Stromal cell of bone marrow (primary cell): ENCODE data around the gene SIM2.
"Not testable (repeated sequence)": the region's sequence is repeated elsewhere in the genome, so short reads cannot be mapped to it uniquely, and the experiment has no call there.

Experiments
- DNase-seq: peaks from one replicate; pipeline ENCODE4 v3.0.0-alpha.2; 2012; ENCODE audit warnings: low read depth

SIM2 gene, protein sequence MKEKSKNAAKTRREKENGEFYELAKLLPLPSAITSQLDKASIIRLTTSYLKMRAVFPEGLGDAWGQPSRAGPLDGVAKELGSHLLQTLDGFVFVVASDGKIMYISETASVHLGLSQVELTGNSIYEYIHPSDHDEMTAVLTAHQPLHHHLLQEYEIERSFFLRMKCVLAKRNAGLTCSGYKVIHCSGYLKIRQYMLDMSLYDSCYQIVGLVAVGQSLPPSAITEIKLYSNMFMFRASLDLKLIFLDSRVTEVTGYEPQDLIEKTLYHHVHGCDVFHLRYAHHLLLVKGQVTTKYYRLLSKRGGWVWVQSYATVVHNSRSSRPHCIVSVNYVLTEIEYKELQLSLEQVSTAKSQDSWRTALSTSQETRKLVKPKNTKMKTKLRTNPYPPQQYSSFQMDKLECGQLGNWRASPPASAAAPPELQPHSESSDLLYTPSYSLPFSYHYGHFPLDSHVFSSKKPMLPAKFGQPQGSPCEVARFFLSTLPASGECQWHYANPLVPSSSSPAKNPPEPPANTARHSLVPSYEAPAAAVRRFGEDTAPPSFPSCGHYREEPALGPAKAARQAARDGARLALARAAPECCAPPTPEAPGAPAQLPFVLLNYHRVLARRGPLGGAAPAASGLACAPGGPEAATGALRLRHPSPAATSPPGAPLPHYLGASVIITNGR

DNA sequence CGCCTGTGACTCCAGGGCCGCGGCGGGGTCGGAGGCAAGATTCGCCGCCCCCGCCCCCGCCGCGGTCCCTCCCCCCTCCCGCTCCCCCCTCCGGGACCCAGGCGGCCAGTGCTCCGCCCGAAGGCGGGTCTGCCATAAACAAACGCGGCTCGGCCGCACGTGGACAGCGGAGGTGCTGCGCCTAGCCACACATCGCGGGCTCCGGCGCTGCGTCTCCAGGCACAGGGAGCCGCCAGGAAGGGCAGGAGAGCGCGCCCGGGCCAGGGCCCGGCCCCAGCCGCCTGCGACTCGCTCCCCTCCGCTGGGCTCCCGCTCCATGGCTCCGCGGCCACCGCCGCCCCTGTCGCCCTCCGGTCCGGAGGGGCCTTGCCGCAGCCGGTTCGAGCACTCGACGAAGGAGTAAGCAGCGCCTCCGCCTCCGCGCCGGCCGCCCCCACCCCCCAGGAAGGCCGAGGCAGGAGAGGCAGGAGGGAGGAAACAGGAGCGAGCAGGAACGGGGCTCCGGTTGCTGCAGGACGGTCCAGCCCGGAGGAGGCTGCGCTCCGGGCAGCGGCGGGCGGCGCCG lies at the start of gene SIM2:
TSS of gene SIM2 (plus strand) at position 135 of the 565 bp plus-strand sequence. CDS start 632 bp downstream, outside the sequence.
- no peak for DNase-seq

DNA sequence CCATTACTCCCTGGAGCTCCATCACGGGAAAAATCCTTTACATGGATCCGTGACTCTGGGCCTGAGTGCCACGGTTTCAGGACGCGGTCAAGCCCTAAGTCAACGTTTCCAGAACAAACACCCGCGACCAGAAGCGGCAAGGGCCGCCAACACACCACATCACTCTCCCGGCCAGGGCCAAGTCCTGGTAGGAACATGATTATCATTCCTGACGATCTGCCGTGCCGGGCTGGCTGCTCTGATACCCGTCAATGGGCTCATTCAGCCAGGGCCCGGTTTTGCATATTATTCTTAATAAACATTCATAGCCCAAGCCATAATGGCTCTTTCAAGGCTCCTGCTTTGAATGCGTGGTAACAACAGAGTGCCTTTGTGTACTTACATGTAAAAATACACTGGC lies 44.6 kb upstream of the SIM2 start:
- no peak for DNase-seq

DNA sequence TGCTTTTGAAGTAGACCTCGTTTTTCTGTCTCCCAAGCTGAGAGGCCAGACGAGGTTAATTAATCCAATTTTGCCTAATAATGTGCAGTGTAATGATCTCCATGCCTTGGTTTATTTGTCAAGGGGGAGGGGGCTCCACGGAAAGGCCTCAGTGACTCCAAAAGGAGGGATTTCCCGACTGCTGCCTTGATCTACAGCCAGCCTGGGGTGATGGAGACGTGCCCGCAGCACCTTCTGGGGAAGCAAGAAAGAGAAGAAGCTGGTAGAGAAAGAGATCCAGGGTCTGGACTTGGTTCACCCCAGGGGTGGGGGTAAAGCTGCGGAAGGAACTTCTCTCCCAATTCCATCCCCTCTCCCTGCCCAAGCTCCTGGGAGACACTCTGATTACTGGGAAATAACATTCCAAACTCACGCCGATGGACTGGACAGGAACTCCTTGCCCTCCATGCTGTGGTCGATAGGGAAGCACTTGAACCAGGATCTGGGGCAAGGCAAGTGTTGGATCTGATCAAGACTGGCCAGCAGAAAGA lies 44.1 kb upstream of the SIM2 start:
- DNase-seq: no peak

DNA sequence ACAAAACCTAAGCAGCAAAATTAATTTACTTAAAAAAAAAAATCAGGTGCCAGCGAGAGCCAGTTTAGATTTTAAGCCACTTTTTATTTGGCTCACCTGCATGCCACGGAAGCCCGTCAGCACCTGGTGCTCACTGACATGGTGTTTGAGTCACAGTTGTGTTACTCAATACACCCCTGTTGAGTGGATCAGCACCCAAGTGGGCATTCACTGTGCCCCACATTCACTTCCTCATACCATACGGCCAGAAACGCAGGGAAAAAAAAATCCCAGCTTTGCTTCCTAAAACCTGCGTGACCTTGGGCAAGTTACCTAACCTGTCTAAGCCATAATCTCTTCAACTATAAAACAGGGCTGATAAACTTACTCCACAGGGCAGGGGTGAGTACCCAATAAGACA lies 42.8 kb upstream of the SIM2 start:
- no peak for DNase-seq

DNA sequence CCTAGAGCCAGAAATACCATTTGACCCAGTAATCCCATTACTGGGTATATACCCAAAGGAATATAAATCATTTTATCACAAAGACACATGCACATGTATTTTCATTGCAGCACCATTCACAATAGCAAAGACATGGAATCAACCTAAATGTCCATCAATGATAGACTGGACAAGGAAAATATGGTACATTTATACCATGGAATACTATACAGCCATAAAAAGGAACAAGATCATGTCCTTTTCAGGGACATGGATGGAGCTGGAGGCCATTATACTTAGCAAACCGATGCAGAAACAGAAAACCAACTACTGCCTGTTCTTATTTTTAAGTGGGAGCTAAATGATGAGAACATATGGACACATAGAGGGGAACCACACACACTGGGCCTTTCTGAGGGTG lies 41.6 kb upstream of the SIM2 start:
- not testable (repeated sequence) for DNase-seq

DNA sequence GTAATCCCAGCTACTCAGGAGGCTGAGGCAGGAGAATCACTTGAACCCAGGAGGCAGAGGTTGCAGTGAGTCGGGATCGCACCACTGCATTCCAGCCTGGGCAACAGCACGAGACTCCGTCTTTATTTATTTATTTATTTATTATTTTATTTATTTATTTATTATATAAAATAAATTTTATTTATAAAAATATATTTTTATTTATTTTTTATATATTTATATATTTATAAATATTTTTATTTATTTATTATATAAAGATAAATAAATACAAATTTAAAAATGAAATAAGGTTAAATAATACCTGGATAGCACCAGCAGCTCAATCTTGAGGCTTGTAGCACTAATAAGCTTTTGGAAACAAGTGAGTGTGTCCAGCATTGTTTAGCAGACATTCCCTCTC lies 40.9 kb upstream of the SIM2 start:
- DNase-seq: no peak

DNA sequence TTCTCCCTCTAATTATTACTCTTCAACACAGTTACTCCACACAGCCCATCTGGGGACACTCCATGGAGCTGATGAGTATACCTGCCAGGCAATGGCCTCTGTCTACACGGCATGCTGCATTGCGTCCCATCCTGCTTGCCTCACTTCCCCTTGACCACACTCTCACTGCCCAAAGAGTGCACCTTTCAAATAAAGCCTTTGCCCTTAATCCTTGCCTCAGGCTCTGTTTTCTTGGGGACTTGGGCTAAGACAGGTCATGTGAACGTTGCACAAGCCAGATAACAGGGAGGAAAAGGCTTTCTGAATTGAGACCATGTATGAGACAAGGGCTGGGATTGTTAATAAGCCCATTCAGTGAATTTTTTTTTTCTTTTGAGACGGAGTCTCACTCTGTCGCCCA lies 40.0 kb upstream of the SIM2 start:
- DNase-seq: no peak

DNA sequence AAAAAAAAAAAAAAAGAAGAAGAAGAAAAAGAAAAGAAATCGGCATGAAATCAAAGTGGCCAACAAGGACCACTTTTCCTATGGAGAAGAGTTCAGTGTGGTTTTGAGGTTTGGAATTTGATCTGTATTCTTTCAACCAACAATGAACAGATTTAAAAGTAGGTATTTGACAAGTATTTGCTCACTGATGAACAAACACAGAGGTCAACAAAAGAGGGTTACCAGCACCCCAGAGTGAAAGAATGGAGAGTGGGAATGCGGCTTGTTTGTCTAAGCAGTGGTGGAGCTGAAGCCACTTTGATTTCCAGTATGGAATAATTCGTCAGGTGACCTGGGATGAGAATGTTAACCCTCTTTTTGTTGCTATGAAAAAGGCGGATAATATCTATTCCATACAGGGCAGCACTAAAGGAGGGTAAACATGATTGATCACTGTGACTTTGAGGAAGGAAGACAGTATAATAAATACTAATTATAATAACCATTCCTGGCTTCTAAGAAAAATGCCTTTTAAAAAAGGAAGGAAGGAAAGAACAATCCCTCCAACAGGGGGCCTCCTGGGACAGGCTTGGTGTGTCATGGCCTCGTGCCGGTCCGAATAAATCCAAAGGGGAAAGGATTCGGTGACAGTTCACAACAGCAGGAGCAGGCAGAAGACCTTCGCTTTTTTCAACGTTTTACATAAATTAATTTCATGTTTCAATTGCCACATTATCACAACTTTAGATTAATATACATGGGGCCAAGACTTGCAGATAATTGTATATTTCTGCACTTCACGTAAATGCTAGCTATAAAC lies 37.2 kb upstream of the SIM2 start:
- no peak for DNase-seq

DNA sequence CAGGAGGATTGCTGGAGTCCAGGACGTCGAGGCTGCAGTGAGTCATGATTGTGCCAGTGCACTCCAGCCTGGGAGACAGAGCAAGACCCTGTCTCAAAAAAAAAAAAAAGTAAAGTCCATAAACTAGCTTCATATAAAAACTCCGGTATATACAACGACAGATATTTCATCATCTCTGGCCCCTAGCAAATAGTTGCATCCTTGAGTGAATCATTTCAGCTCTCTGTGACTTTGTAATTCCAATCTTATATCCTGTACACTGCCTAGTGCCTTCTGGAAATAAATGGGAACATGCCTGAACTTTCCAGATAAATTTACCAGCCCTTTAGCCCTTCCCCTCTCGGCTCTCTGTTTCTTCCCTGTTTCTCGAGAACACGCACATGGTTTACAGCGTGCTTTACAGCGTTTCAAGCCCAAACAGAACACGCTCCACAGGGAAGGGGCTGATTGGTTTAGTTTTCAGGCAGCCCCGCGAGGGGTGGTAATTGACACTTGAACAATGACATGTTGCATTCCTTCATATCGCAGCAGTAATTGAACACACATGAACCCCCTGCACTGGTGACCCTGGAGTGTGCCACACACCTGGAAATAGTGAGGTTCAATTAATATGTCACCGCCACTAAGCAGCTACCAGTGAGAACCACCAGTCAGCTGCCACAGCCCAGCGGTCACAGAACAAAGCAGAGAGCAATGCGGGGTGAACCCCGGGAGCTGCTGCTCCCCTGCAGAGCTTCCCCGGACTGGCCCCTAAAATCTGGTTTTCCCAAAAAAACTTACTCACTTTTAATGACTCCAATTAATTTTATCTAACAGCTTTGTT lies 35.7 kb upstream of the SIM2 start:
- DNase-seq: no peak

DNA sequence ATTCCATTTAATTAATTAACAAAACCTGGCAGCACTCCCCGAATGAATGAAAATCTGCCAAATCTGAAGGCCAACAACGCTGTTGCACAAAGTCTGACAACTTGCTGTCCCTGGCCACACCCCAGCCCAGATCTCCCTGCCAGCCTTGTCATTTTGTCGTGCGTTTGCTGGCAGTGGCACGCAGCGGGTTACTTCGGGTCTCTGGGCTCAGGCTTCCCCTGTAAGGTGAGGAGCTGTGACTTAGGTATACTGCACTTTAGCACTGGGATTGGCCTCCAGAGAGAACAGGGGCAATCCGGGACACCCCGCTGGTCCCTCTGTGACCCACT lies 34.3 kb upstream of the SIM2 start:
- no peak for DNase-seq

DNA sequence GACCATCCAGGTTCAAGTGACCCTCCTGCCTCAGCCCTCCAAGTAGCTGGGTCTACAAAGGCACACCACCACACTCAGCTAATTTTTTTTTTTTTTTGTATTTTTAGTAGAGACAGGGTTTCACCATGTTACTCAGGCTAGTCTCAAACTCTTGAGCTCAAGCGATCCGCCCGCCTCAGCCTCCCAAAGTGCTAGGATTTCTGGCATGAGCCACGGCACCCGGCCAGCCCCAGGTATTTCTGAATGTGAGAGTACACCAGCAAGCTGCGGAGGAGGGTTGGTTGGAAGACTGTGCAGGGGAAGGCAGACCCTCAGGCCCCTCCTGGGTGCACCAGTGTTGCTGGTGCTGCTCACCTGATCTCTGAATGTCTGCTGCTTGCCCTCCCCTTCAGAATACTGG lies 33.1 kb upstream of the SIM2 start:
- no peak for DNase-seq

DNA sequence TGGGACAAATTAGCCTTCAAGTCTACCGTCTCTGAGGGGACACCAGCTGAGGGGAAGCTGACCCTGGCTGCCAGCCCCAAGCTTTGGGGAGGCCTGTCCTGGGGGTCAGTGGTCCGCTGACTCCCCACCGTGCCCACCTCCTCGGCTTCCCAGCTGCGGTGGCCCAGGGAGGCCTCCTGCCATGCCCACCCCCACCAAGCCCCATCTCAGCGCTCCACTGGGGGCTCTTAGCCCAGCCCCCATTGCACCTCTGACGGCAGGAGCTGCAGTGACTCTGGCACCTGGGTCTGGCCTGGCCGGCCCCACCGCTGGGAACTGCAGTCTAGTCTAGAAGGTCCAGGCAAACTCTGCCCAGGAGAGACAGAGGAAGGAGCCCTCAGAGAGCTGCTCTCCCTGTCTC lies 30.2 kb upstream of the SIM2 start:
- DNase-seq: no peak

DNA sequence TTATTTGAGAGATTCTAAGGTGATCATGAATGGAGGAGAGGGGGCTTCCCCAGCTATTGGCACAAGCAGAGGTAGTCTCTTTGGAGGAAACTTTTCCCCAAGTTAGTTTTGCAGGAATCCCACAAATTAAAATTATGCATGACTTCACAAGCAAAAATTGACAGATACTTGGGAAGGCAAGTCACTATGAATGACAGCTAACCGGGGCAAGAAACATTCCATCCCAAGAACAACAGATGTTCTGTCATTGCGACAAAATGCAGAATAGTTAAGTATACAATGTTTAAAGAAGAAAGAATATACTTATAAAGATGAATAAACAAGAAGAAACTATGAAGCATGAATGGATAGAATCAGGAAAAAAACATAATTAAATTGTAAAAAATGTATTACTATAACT lies 27.1 kb upstream of the SIM2 start:
- DNase-seq: no peak

DNA sequence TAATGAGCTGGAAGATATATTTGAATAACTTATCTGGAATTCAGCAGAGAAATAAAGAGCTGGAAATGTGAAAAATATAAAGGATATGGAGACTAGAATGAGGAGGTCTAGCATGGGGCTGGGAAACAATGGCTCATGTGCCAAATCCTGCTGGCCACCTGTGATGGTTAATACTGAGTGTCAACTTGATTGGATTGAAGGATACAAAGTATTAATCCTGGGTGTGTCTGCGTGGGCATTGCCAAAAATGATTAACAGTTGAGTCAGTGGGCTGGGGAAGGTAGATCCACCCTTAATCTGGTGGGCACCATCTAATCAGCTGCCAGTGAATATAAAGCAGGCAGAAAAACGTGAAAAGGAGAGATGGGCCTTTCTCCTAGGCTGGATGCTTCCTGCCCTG lies 26.6 kb upstream of the SIM2 start:
- DNase-seq: not testable (repeated sequence)

DNA sequence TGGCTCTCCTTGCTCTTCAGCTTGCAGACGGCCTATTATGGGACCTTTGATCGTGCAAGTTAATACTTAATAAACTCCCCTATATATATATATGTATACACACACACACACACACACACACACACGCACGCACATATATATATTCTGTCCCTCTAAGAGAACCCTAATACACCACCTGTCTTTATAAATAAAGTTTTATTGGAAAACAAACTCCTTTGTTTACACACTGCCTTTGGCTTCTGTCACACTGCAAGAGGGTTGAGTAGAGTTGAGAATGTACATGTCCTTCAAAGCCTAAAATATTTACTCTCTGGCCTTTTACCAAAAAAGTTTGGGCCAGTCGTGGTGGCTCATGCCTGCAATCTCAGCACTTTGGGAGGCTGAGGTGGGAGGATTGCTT lies 26.2 kb upstream of the SIM2 start:
- no peak for DNase-seq

DNA sequence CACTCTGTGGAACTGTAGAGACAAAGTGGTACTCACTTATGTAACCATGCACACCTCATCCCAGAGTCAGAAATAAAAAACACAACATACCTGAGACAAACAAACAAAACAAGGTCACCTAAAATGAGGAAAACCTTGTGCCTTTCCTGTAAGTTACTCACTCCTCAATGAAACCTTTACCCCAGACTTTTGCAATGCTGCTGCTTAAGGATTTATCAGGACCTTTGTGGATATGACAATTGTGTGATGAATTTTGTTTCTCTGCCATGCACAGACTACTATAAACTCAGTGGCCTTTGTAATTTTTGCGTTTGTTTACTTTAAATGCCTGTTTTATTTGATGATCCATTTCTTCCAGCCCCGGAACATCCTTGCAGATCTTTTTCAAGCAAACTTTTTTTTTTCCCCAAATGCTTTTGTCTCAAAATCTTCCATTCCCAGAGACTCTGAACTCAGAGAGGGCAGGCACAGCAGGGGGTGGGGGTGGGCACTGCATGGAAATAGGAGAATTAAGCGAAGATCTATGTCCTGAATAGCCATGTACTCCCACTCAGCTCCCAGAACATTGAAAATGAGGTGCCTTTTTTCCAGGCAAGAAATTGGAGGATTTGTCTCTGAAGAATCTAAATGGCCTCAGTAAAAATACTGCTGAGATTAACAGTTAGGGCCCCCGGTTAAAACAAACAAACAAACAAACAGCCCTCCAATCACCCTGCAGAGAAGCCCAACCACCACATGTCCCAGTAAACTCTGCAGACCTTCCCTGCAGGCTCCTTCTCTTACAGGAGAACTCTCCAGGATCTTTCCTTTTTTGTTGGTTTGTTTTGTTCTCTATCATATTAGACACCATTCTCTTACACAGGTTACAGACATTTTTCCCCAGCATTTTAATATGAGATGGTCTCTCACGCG lies 22.6 kb upstream of the SIM2 start:
- no peak for DNase-seq

DNA sequence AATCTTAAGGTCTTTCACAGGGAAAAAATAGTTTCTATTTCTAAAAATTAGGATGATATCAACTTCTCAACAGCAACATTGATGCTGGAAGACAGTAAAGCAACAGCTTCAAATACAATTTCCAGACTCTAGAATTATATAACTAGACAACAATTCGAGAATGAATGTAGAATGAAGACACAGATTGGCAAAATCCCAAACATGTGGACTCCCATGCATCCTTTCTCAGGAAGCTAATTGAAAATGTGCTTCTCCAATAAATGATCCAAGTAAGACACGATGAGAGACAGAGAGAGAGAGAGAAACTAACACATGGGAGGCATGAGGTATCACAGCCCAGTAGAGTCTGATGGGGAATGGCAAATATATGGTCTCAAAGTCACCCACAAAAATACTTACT lies 21.5 kb upstream of the SIM2 start:
- DNase-seq: no peak

DNA sequence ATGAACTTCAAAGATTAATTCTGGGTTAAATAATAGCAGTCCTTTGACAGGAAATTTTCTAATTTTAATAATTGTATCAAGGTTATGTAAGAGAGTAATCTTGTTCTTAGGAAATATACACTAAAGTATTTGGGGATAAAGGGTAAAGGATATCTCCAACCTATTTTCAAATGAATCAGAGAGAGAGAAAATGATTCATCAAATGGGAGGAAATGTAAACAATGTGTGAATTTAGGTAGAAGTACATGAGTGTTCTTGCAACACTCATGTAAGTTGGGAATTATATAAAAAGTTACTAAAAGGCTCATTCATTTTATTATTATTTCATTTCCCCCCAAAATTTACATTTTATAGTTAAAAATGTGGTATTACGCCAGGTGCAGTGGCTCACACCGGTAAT lies 20.4 kb upstream of the SIM2 start:
- DNase-seq: no peak

DNA sequence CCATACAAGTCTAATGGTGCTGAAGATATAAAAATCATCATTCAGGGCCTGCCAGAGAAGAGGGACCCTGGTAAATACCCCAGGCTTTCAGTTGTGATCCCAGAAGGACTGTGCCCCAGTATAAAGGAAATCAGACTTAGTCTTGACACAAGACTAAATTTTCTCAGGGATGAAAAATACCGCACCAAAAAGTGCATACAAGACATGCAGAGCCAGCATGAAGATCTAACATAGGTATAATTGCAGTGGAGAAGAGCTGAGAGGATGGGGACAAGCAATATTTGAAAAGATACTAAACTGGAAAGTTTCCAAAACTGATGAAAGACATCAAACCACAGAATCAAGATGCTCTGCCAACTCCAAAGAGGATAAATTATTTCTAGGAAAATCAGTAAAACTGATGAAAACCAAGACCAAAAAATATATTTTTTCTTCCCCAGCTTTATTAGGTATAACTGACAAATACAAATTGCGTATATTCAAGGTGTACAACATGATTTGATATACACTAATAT lies 17.7 kb upstream of the SIM2 start:
- DNase-seq: no peak
